ENCODE measurements around the gene ABI2. TPM values are rescaled to one million over a fixed set of nuclear protein-coding genes. Genes with fewer than 3 reads are reported as not detected.

ABI2 gene
- total RNA-seq, 1 experiment from 2014 or later, result 75.6 TPM

DNA sequence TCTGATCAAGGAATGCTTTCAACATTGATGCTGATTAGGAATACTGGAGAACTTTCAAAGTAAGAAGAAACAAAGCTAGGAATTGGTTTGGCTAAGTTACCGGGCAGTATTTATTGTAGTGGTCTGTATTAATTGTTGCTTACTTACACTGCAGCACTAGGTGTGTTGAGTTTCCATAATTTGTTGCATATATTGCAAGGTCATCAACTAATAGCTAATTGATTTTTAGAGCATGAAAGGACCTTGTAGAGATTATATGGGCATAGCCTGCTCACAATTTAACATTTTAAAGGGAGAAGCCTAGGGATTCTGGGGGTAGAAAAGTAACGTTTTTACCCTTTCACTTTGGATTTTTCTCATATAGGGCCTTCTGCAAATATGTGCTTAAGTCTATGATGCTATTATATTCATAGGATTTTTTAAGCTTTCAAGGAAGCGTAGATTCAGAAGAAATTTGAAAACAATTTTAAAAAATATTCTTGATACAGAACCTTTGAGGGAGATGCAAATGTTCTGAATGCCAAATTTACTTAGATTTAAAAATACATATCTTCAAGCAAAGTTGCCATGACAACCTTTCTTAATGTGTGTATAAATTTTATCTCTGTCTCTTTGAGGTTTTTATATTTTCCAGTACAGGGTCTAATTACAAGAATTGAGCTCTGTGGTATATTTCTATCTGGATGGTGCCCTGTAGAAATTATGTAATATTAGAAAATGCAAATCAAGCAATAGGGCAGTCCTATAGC is 17.3 kb upstream of the ABI2 start:
- ATAC-seq (no peak), DNase-seq (ENCODE audit: low read depth, low spot score) (no peak)

DNA sequence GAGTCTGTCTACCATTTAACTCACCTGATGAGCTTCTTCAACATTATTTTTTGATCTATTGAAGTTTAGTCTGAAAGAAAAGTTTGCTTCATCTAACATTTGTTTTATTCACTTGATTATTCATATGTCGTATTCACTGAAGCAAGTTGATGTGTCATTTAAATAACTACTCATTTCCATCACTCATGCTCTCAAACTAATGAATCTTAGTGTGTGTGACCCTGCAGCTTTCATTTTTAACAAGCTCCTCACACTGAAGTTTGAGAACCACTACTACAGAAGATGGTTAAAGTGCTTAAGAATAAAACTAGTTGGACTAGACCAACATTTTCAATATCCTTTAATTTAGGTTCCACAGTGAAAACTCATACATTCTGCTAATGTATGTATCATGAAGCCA is 1.8 kb upstream of the ABI2 start:
- intact Hi-C loops (cut with micrococcal nuclease), result no loop called here
- Histone ChIP-seq H3K9ac (ENCODE audit: low read length) (no peak overlapping the region), H3K27me3 (ENCODE audit: insufficient read depth, low read length) (no peaks in the 10 kb centered on the region), H3K4me1 (ENCODE audit: control insufficient read depth in 1 of 2, insufficient read depth in 2 of 2, low read length in 2 of 2) (peaks cover 13 to 21% of the 10 kb centered on the region in 2 experiments), H3K36me3 (ENCODE audit: control insufficient read depth in 1 of 2, insufficient read depth in 2 of 2, low read length in 2 of 2) (no peaks in the 10 kb centered on the region), H3K9me3 (ENCODE audit: control insufficient read depth in 1 of 2, insufficient read depth in 1 of 2, low read depth in 1 of 2, low read length in 2 of 2) (no peaks in the 10 kb centered on the region), H3K79me2 (ENCODE audit: insufficient read depth, low read length) (peaks cover 32% of the 10 kb centered on the region), H3K4me2 (ENCODE audit: low read length) (no peak overlapping the region), H4K20me1 (ENCODE audit: insufficient read depth) (no peaks in the 10 kb centered on the region), H3K27ac (ENCODE audit: low read depth, low read length) (no peak overlapping the region), H2AFZ (ENCODE audit: low read depth, low read length, poor library complexity, severe bottlenecking) (no peak overlapping the region), H3K4me3 (replicated peaks in 1 of 2; ENCODE audit: low read depth in 1 of 2, low read length in 2 of 2) (no peak overlapping the region), H3K9me2 (ENCODE audit: insufficient read depth) (no peaks in the 10 kb centered on the region)
- CTCF ChIA-PET, result no interaction called here
- TF ChIP-seq EGR1 (IDR thresholded peaks at IDR 0.05; ENCODE audit: low read depth) (no peak), TCF7L2 (IDR thresholded peaks at IDR 0.05; ENCODE audit: borderline replicate concordance, extremely low read depth, insufficient read depth, insufficient read length) (no peak), POLR2AphosphoS5 (IDR thresholded peaks at IDR 0.05; ENCODE audit: low read depth, low read length) (no peak), FOSL1 (IDR thresholded peaks at IDR 0.05; ENCODE audit: low read depth) (no peak), ZFX (IDR thresholded peaks at IDR 0.05) (no peak), CBX3 (IDR thresholded peaks at IDR 0.05; ENCODE audit: low read depth) (no peak), YY1 (IDR thresholded peaks at IDR 0.05; ENCODE audit: extremely low read depth, insufficient replicate concordance, low read depth, low read length) (no peak)
- TF ChIP-seq, protein P1, sequence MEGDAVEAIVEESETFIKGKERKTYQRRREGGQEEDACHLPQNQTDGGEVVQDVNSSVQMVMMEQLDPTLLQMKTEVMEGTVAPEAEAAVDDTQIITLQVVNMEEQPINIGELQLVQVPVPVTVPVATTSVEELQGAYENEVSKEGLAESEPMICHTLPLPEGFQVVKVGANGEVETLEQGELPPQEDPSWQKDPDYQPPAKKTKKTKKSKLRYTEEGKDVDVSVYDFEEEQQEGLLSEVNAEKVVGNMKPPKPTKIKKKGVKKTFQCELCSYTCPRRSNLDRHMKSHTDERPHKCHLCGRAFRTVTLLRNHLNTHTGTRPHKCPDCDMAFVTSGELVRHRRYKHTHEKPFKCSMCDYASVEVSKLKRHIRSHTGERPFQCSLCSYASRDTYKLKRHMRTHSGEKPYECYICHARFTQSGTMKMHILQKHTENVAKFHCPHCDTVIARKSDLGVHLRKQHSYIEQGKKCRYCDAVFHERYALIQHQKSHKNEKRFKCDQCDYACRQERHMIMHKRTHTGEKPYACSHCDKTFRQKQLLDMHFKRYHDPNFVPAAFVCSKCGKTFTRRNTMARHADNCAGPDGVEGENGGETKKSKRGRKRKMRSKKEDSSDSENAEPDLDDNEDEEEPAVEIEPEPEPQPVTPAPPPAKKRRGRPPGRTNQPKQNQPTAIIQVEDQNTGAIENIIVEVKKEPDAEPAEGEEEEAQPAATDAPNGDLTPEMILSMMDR (IDR thresholded peaks at IDR 0.05 in 2 of 3, conservative IDR thresholded peaks at IDR 0.05 in 1 of 3; ENCODE audit: borderline replicate concordance in 1 of 3, insufficient read depth in 1 of 3, low read depth in 2 of 3, low read length in 2 of 3), result no peak
- TF ChIP-seq, protein P2, sequence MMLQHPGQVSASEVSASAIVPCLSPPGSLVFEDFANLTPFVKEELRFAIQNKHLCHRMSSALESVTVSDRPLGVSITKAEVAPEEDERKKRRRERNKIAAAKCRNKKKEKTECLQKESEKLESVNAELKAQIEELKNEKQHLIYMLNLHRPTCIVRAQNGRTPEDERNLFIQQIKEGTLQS (IDR thresholded peaks at IDR 0.05), result no peak
- RAD21 ChIA-PET (ENCODE audit: low non-redundant PET in 1 of 2, low total read pairs in 2 of 2, uncharacterized antibody in 2 of 2, unreplicated experiment in 2 of 2), result no interaction called here
- ATAC-seq, result no peak
- no peak for DNase-seq (ENCODE audit: low read depth, low spot score)
- POLR2A ChIA-PET, result no interaction called here
- BruUV-seq (replicated peaks), result no TSS peak

More for the DNA sequence above, 17.3 kb upstream of the ABI2 start:
- POLR2A ChIA-PET, result no interaction called here
- Histone ChIP-seq H3K4me1 (ENCODE audit: control insufficient read depth in 1 of 2, insufficient read depth in 2 of 2, low read length in 2 of 2) (no peaks in the 10 kb centered on the region), H3K9ac (ENCODE audit: low read length) (no peak overlapping the region), H2AFZ (ENCODE audit: low read depth, low read length, poor library complexity, severe bottlenecking) (no peak overlapping the region), H4K20me1 (ENCODE audit: insufficient read depth) (no peaks in the 10 kb centered on the region), H3K79me2 (ENCODE audit: insufficient read depth, low read length) (no peaks in the 10 kb centered on the region), H3K36me3 (ENCODE audit: control insufficient read depth in 1 of 2, insufficient read depth in 2 of 2, low read length in 2 of 2) (no peaks in the 10 kb centered on the region), H3K4me2 (ENCODE audit: low read length) (no peak overlapping the region), H3K9me3 (ENCODE audit: control insufficient read depth in 1 of 2, insufficient read depth in 1 of 2, low read depth in 1 of 2, low read length in 2 of 2) (no peaks in the 10 kb centered on the region), H3K4me3 (replicated peaks in 1 of 2; ENCODE audit: low read depth in 1 of 2, low read length in 2 of 2) (no peak overlapping the region), H3K27ac (ENCODE audit: low read depth, low read length) (no peak overlapping the region), H3K9me2 (ENCODE audit: insufficient read depth) (no peaks in the 10 kb centered on the region), H3K27me3 (ENCODE audit: insufficient read depth, low read length) (no peaks in the 10 kb centered on the region)
- RAD21 ChIA-PET (ENCODE audit: low non-redundant PET in 1 of 2, low total read pairs in 2 of 2, uncharacterized antibody in 2 of 2, unreplicated experiment in 2 of 2), result no interaction called here
- TF ChIP-seq EZH2 (IDR thresholded peaks at IDR 0.05) (no peak), RAD21 (IDR thresholded peaks at IDR 0.05; ENCODE audit: low read depth) (no peak), SRF (IDR thresholded peaks at IDR 0.05; ENCODE audit: low read depth) (no peak), EGR1 (IDR thresholded peaks at IDR 0.05; ENCODE audit: low read depth) (no peak), CBX3 (IDR thresholded peaks at IDR 0.05; ENCODE audit: low read depth) (no peak), POLR2AphosphoS5 (IDR thresholded peaks at IDR 0.05; ENCODE audit: low read depth, low read length) (no peak)
- TF ChIP-seq, protein P3, sequence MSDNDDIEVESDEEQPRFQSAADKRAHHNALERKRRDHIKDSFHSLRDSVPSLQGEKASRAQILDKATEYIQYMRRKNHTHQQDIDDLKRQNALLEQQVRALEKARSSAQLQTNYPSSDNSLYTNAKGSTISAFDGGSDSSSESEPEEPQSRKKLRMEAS (IDR thresholded peaks at IDR 0.05), result no peak
- intact Hi-C loops (cut with micrococcal nuclease), result no loop called here
- no TSS peak for BruUV-seq (replicated peaks)
- CTCF ChIA-PET, result no interaction called here

All from HCT116 (cell line).